Spleen (tissue), 11 donors: ENCODE results near the gene AKIP1. TPM values are rescaled to one million over a fixed set of nuclear protein-coding genes. Genes with fewer than 3 reads are reported as not detected.

ENCODE experiments used
- DNase-seq: peaks from one replicate; pipeline ENCODE4 v3.0.0-alpha.2; 2020
- H3K27ac ChIP-seq, 8 donors: fragments of 200-600 bp; sonication (generic) in 7 of 8; 1 replicate in 4 of 8; 2 replicates in 4 of 8; pipeline versions ENCODE4 v1.5.0 to v1.8.0; 2016 to 2021; ENCODE audit warnings: inconsistent platforms in 4 of 8, mild to moderate bottlenecking in 4 of 8, moderate library complexity in 1 of 8
- H3K27me3 ChIP-seq, 7 donors: fragments of 200-600 bp; sonication (generic) in 6 of 7; replicated peaks in 1 of 7; 1 replicate in 4 of 7; 2 replicates in 3 of 7; pipeline versions ENCODE4 v1.5.0 to v1.8.0; 2016 to 2021; ENCODE audit warnings: inconsistent platforms in 3 of 7, mild to moderate bottlenecking in 1 of 7
- H3K36me3 ChIP-seq, 6 donors: fragments of 200-600 bp; sonication (generic) in 5 of 6; 1 replicate in 4 of 6; 2 replicates in 2 of 6; pipeline versions ENCODE4 v1.5.0 to v1.8.0; 2016 to 2021; ENCODE audit warnings: inconsistent platforms in 2 of 6
- H3K4me1 ChIP-seq, 6 donors: fragments of 200-600 bp; sonication (generic) in 5 of 6; 1 replicate in 3 of 6; 2 replicates in 3 of 6; pipeline versions ENCODE4 v1.5.0 to v1.8.0; 2016 to 2021; ENCODE audit warnings: inconsistent platforms in 3 of 6
- H3K4me3 ChIP-seq, 8 donors: fragments of 200-600 bp; sonication (generic) in 7 of 8; 1 replicate in 4 of 8; 2 replicates in 4 of 8; pipeline versions ENCODE4 v1.5.0 to v1.8.0; 2016 to 2021; ENCODE audit warnings: inconsistent platforms in 4 of 8, mild to moderate bottlenecking in 4 of 8, moderate library complexity in 2 of 8
- H3K9me3 ChIP-seq, 8 donors: fragments of 200-600 bp; sonication (generic) in 7 of 8; 1 replicate in 4 of 8; 2 replicates in 4 of 8; pipeline versions ENCODE4 v1.5.0 to v1.8.0; 2016 to 2021; ENCODE audit warnings: inconsistent platforms in 4 of 8
- CTCF ChIP-seq, 11 experiments: fragments of 200-600 bp in 7 of 11; fragments of 450-650 bp in 4 of 11; sonication (generic) in 4 of 11; IDR thresholded peaks in 8 of 11; conservative IDR thresholded peaks in 3 of 11; 1 replicate in 7 of 11; 2 replicates in 4 of 11; pipeline versions ENCODE4 v1.4.0 to v1.8.0; 2016 to 2021; ENCODE audit warnings: antibody characterized with exemption in 11 of 11, inconsistent platforms in 4 of 11, mild to moderate bottlenecking in 1 of 11
- POLR2A ChIP-seq, 3 donors: fragments of 450-650 bp; IDR thresholded peaks; one replicate each; pipeline ENCODE4 v1.5.1; 2017; ENCODE audit warnings: antibody characterized with exemption in 3 of 3, mild to moderate bottlenecking in 1 of 3
- POLR2AphosphoS5 ChIP-seq, 3 donors: sonication (generic); formaldehyde crosslinking; IDR thresholded peaks; one replicate each; pipeline ENCODE4 v1.5.1; 2017; ENCODE audit warnings: antibody characterized with exemption in 3 of 3
- WGBS, 5 donors: extraction: QIAGEN DNeasy Blood & Tissue Kit in 3 of 5; methylation state at CpG; one replicate each; pipeline versions ENCODE4 v1.1.5 to v1.1.7; 2013 to 2018; 5-methylcytosine and 5-hydroxymethylcytosine counted together
- intact Hi-C: fragments of 100-400 bp; cut with DNase I; formaldehyde crosslinking; loops from one replicate; pipeline ENCODE4 v1.15.0; 2023; ENCODE audit warnings: low total_unique reads
- polyA plus RNA-seq, 3 donors: library from polyadenylated mRNA; stranded (reverse); fragments of 200-250 nt; gene quantifications; one replicate each; pipeline ENCODE4 v1.2.1, GENCODE V29; 2013
- small RNA-seq, 4 donors: library from RNA; depleted of rRNA; stranded (forward); fragments of <200 nt; gene quantifications; one replicate each; pipeline ENCODE3, GENCODE V24; 2016
- total RNA-seq, 7 donors: library from RNA; depleted of rRNA in 3 of 7; stranded (reverse); fragments of >200 nt in 3 of 7; fragmentation: NEBNext Ultra II Directional in 4 of 7; extraction: Animal tissue kit (Norgen Biotek cat#: 25700) in 4 of 7; gene quantifications; one replicate each; pipeline versions ENCODE4 v1.1.0 to v1.2.1, GENCODE V29; 2016 to 2021
- donor health status: healthy with polysubstance abuse.
- donor health status: DM: no; HTN: no; CAD: no; lungs with moderate emphysema.
- donor health status: DM: no; HTN: no; CAD: no.
- donor health status: Bipolar disorder and iron deficiency.
- donor health status: healthy.
- donor health status: DM: no; HTN: no; CAD: no.
- donor health status: DM: yes; HTN: yes; CAD: no.

AKIP1 gene
- total and polyA plus RNA-seq, 10 donors = 9.8 to 33.6 (median 24.9) TPM

GRCh38 chr11:8967184-8967583, 56.2 kb downstream of the AKIP1 start:
- intact Hi-C loops = loop anchor here (10.0 kb wide), 1 partner anchor 282 kb away; the partner anchor contains the start of genes RPL27A and TRIM66
- Histone ChIP-seq H3K27ac (no peak overlapping the region), H3K27me3 (no peaks in the 10 kb centered on the region), H3K9me3 (no peaks in the 10 kb centered on the region), H3K36me3 (peaks cover 0 to 7% (median 0%) of the 10 kb centered on the region in 6 donors), H3K4me1 (peaks cover 20 to 32% (median 25%) of the 10 kb centered on the region in 6 donors), H3K4me3 (no peak overlapping the region)
- WGBS, 5 donors = 78 to 89% (median 83%) methylated on average over 8 of the region's 8 CpGs
- DNase-seq = no peak
- TF ChIP-seq POLR2A (IDR thresholded peaks at IDR 0.05) (no peak), POLR2AphosphoS5 (IDR thresholded peaks at IDR 0.05) (no peak), CTCF (IDR thresholded peaks at IDR 0.05 in 8 of 11, conservative IDR thresholded peaks at IDR 0.05 in 3 of 11) (no peak)

Small RNA genes lying within 50 kb of the gene (small RNA-seq; reads per million reads assigned to genes)
- gene RF00019 = 0 reads per million in 4 donors

Other genes starting within 250 kb of the AKIP1 start
- gene TRIM66, start 228.5 kb upstream of the AKIP1 start, total RNA-seq = 10 to 100 TPM in 5 of 7 donors, 1 to 10 TPM in 2; 5.3 to 22.8 (median 12.6) TPM
- 1 to 10 TPM in 2 of 3 donors, under 1 TPM in 1; 0.86 to 4.3 (median 2.3) TPM for gene TRIM66, start 228.5 kb upstream of the AKIP1 start, polyA plus RNA-seq
- gene RPL27A, start 228.4 kb upstream of the AKIP1 start, total RNA-seq = 1,000 to 10,000 TPM in 4 of 7 donors, 100 to 1,000 TPM in 3; 845 to 1,581 (median 1,127) TPM
- 1,000 to 10,000 TPM; 6,984 to 8,152 (median 7,296) TPM for gene RPL27A, start 228.4 kb upstream of the AKIP1 start, polyA plus RNA-seq
- not detected for gene C11orf16, start 21.8 kb downstream of the AKIP1 start, total RNA-seq
- not detected for gene C11orf16, start 21.8 kb downstream of the AKIP1 start, polyA plus RNA-seq
- not detected for gene ASCL3, start 31.8 kb downstream of the AKIP1 start, total RNA-seq
- not detected for gene ASCL3, start 31.8 kb downstream of the AKIP1 start, polyA plus RNA-seq
- gene TMEM9B, start 53.3 kb downstream of the AKIP1 start, total RNA-seq = 10 to 100 TPM; 31.5 to 56.5 (median 46.0) TPM
- gene TMEM9B, start 53.3 kb downstream of the AKIP1 start, polyA plus RNA-seq = 10 to 100 TPM; 30.2 to 39.5 (median 34.2) TPM
- 1 to 10 TPM in 2 of 7 donors, under 1 TPM in 5; 0.39 to 1.8 (median 0.77) TPM for gene NRIP3, start 92.8 kb downstream of the AKIP1 start, total RNA-seq
- under 1 TPM; 0.02 to 0.22 (median 0.08) TPM for gene NRIP3, start 92.8 kb downstream of the AKIP1 start, polyA plus RNA-seq
- gene SCUBE2, start 180.4 kb downstream of the AKIP1 start, total RNA-seq = 10 to 100 TPM in 4 of 7 donors, 1 to 10 TPM in 3; 4.8 to 28.6 (median 10.5) TPM
- 1 to 10 TPM; 2.4 to 5.5 (median 3.0) TPM for gene SCUBE2, start 180.4 kb downstream of the AKIP1 start, polyA plus RNA-seq